NB4 (cell line): ENCODE results near the gene KAZN.

ENCODE experiments used
- MYC ChIP-seq: IDR thresholded peaks from 2 replicates; pipeline ENCODE4 v1.6.1; 2011; ENCODE audit warnings: low read depth, low read length
- POLR2A ChIP-seq: IDR thresholded peaks from 2 replicates; pipeline ENCODE4 v1.6.1; 2011; ENCODE audit warnings: mild to moderate bottlenecking; ENCODE audit not compliant: insufficient read length; ENCODE audit errors: extremely low read depth
- TF ChIP-seq, protein P1 (sequence below): IDR thresholded peaks from one replicate; pipeline ENCODE4 v1.5.1; 2012; ENCODE audit warnings: low read depth, low read length
- TF ChIP-seq, protein P2 (sequence below): IDR thresholded peaks from 2 replicates; pipeline ENCODE4 v1.6.1; 2011; ENCODE audit warnings: low read depth, low read length

DNA sequence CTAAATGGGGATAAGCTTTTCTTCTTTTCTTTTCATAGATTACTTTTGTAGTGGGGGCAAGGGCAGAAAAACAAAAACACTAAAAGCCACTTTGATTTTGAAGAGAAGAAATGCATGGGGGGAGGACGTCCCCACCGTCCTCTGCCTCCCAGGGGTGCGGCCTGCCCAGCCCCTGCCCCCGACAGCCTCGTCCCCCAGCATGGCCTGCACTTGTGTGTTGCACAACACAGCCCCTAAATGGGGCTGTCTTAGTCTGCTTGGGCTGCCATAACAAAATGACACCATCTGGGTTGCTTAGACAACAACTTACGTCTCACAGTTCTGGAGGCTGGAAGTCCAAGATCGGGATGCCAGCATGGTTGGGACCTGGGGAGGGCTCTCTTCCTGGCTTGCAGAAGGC, 497.8 kb downstream of the KAZN start:
- TF ChIP-seq, protein P1, sequence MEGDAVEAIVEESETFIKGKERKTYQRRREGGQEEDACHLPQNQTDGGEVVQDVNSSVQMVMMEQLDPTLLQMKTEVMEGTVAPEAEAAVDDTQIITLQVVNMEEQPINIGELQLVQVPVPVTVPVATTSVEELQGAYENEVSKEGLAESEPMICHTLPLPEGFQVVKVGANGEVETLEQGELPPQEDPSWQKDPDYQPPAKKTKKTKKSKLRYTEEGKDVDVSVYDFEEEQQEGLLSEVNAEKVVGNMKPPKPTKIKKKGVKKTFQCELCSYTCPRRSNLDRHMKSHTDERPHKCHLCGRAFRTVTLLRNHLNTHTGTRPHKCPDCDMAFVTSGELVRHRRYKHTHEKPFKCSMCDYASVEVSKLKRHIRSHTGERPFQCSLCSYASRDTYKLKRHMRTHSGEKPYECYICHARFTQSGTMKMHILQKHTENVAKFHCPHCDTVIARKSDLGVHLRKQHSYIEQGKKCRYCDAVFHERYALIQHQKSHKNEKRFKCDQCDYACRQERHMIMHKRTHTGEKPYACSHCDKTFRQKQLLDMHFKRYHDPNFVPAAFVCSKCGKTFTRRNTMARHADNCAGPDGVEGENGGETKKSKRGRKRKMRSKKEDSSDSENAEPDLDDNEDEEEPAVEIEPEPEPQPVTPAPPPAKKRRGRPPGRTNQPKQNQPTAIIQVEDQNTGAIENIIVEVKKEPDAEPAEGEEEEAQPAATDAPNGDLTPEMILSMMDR: no peak
- TF ChIP-seq POLR2A: no peak
- TF ChIP-seq MYC: no peak
- TF ChIP-seq, protein P2, sequence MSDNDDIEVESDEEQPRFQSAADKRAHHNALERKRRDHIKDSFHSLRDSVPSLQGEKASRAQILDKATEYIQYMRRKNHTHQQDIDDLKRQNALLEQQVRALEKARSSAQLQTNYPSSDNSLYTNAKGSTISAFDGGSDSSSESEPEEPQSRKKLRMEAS: no peak
